ENCODE data around the gene PRSS2. TPM values are rescaled to one million over a fixed set of nuclear protein-coding genes. Genes with fewer than 3 reads are reported as not detected.

The PRSS2 gene
- total and polyA plus RNA-seq, 2 experiments from 2014 or later = 94.7 to 241 TPM

DNA sequence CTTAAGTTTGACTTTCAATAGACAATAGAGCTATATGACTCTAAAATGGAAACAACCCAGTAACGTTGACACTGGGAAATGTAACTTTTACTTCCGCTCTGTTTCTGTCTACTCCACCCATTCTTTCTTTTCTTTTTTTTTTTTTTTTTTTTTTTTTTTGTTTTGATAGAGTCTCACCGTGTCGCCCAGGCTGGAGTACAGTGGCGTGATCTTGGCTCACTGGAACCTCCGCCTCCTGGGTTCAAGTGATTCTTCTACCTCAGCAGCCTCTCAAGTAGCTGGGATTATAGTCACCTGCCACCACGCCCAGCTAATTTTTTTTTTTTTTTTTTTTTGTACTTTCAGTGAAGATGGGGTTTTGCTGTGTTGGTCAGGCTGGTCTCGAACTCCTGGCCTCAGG, 13.9 kb downstream of the PRSS2 start:
- H3K79me2 ChIP-seq = no peaks in the 10 kb centered on the region
- no peaks in the 10 kb centered on the region for H3K9me3 ChIP-seq (ENCODE audit: low read depth)
- H3K27me3 ChIP-seq = no peaks in the 10 kb centered on the region
- no peak overlapping the region for H3K4me2 ChIP-seq
- H4K20me1 ChIP-seq (ENCODE audit: insufficient read depth, poor library complexity, severe bottlenecking) = no peaks in the 10 kb centered on the region
- no peaks in the 10 kb centered on the region for H3K4me1 ChIP-seq (ENCODE audit: insufficient read depth)
- no peak overlapping the region for H2AFZ ChIP-seq
- H3K36me3 ChIP-seq (replicated peaks; ENCODE audit: insufficient read depth, low read depth) = no peaks in the 10 kb centered on the region
- no peaks in the 10 kb centered on the region for H3K9me2 ChIP-seq (replicated peaks; ENCODE audit: insufficient read depth)
- H3K4me3 ChIP-seq = no peak overlapping the region
- WGBS (ENCODE audit: low lambda C conversion rate, missing lambda C conversion rate) = 93% methylated on average over 8 of the region's 8 CpGs
- H3K27ac ChIP-seq = no peak overlapping the region
- TF ChIP-seq EZH2phosphoT487 (IDR thresholded peaks at IDR 0.05; ENCODE audit: low read depth, severe bottlenecking, unreplicated experiment) = no peak
- TF ChIP-seq EZH2 (IDR thresholded peaks at IDR 0.05; ENCODE audit: borderline replicate concordance) = no peak
- TF ChIP-seq CTCF (IDR thresholded peaks at IDR 0.05; ENCODE audit: poor library complexity) = no peak
- DNase-seq (ENCODE audit: low spot score) = no peak

DNA sequence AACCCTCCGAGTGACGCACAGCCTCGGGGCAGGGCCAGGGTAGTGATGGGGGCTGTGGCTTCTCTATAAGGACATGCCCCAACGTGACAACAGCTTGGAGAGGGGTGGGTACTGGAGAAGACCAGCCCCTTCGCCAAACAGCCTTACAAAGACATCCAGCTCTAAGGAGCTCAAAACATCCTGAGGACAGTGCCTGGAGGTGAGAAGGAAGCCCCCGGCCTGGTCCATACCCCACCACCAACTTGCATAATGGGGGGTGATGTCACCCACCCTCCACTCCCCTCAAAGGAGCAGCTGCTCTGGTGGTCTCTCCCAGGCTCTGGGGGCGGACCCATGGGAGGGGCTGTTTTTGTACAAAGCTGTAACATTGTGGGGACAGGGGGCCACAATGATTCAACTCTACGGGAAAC, 15.1 kb downstream of the PRSS2 start:
- Histone ChIP-seq H3K4me1 (ENCODE audit: insufficient read depth) (no peaks in the 10 kb centered on the region), H3K9me2 (replicated peaks; ENCODE audit: insufficient read depth) (no peaks in the 10 kb centered on the region), H3K79me2 (no peaks in the 10 kb centered on the region), H2AFZ (no peak overlapping the region), H3K36me3 (replicated peaks; ENCODE audit: insufficient read depth, low read depth) (no peaks in the 10 kb centered on the region), H3K4me3 (no peak overlapping the region), H4K20me1 (ENCODE audit: insufficient read depth, poor library complexity, severe bottlenecking) (no peaks in the 10 kb centered on the region), H3K9me3 (ENCODE audit: low read depth) (no peaks in the 10 kb centered on the region), H3K27me3 (no peaks in the 10 kb centered on the region), H3K27ac (no peak overlapping the region), H3K4me2 (no peak overlapping the region)
- no peak for DNase-seq (ENCODE audit: low spot score)
- TF ChIP-seq EZH2 (IDR thresholded peaks at IDR 0.05; ENCODE audit: borderline replicate concordance) = no peak
- 78% methylated on average over 8 of the region's 8 CpGs for WGBS (ENCODE audit: low lambda C conversion rate, missing lambda C conversion rate)

GRCh38 chr7:142787034-142787768, 16.4 kb downstream of the PRSS2 start:
- no peaks in the 10 kb centered on the region for H4K20me1 ChIP-seq (ENCODE audit: insufficient read depth, poor library complexity, severe bottlenecking)

More at GRCh38 chr7:142787034-142787768, 16.4 kb downstream of the PRSS2 start:
- Histone ChIP-seq H3K4me3 (no peak overlapping the region), H3K27me3 (no peaks in the 10 kb centered on the region), H3K4me2 (no peak overlapping the region), H3K27ac (no peak overlapping the region), H3K36me3 (replicated peaks; ENCODE audit: insufficient read depth, low read depth) (no peaks in the 10 kb centered on the region), H3K9me2 (replicated peaks; ENCODE audit: insufficient read depth) (no peaks in the 10 kb centered on the region), H3K79me2 (no peaks in the 10 kb centered on the region), H2AFZ (no peak overlapping the region), H3K9me3 (ENCODE audit: low read depth) (no peaks in the 10 kb centered on the region), H3K4me1 (ENCODE audit: insufficient read depth) (no peaks in the 10 kb centered on the region)
- TF ChIP-seq EZH2 (IDR thresholded peaks at IDR 0.05; ENCODE audit: borderline replicate concordance) = no peak
- no peak for TF ChIP-seq EZH2phosphoT487 (IDR thresholded peaks at IDR 0.05; ENCODE audit: low read depth, severe bottlenecking, unreplicated experiment)
- no peak for TF ChIP-seq CTCF (IDR thresholded peaks at IDR 0.05; ENCODE audit: poor library complexity)
- 89% methylated on average over 11 of the region's 11 CpGs for WGBS (ENCODE audit: low lambda C conversion rate, missing lambda C conversion rate)
- no peak for DNase-seq (ENCODE audit: low spot score)

Measured in hepatocyte (in vitro differentiated cells).